Kidney (tissue), 14 donors: ENCODE data around the gene COL6A6. TPM values are rescaled to one million over a fixed set of nuclear protein-coding genes. Genes with fewer than 3 reads are reported as not detected.

Experiments used
- DNase-seq, 5 donors: peaks; one replicate each; pipeline ENCODE4 v3.0.0-alpha.2; 2013 to 2020
- FAIRE-seq: peaks from 2 replicates; lab custom pipeline; 2012; peaks lifted over from hg19 to GRCh38; lab: Jason Lieb, UNC
- H3K27ac ChIP-seq, 2 donors: one replicate each; pipeline ENCODE4 v1.7.0; 2013; ENCODE audit warnings: low read depth in 2 of 2, low read length in 2 of 2, inconsistent platforms in 1 of 2
- H3K27me3 ChIP-seq: one replicate; pipeline ENCODE4 v1.7.1; 2013; ENCODE audit warnings: low read length, inconsistent platforms; ENCODE audit not compliant: control insufficient read depth, insufficient read depth
- H3K36me3 ChIP-seq, 3 donors: one replicate each; pipeline versions ENCODE4 v1.7.0 to v1.7.1; 2013; ENCODE audit warnings: low read length in 3 of 3, control low read depth in 1 of 3, inconsistent platforms in 1 of 3; ENCODE audit not compliant: insufficient read depth in 3 of 3, control insufficient read depth in 2 of 3
- H3K4me1 ChIP-seq, 3 donors: one replicate each; pipeline versions ENCODE4 v1.7.0 to v1.7.1; 2013; ENCODE audit warnings: low read length in 3 of 3, inconsistent platforms in 1 of 3, low read depth in 1 of 3; ENCODE audit not compliant: control insufficient read depth in 2 of 3, insufficient read depth in 2 of 3
- H3K4me3 ChIP-seq, 3 donors: one replicate each; pipeline versions ENCODE4 v1.7.0 to v1.8.1; 2013; ENCODE audit warnings: low read length in 3 of 3, control low read depth in 1 of 3, inconsistent platforms in 1 of 3
- H3K9ac ChIP-seq, 3 donors: one replicate each; pipeline versions ENCODE4 v1.7.0 to v1.7.1; 2013; ENCODE audit warnings: low read length in 3 of 3, control low read depth in 1 of 3, inconsistent platforms in 1 of 3
- H3K9me3 ChIP-seq, 3 donors: one replicate each; pipeline versions ENCODE4 v1.7.0 to v1.7.1; 2013; ENCODE audit warnings: low read length in 3 of 3, control low read depth in 1 of 3, inconsistent platforms in 1 of 3; ENCODE audit not compliant: control insufficient read depth in 2 of 3, insufficient read depth in 1 of 3
- CTCF ChIP-seq: IDR thresholded peaks from 3 replicates; pipeline ENCODE4 v1.5.1; 2012; ENCODE audit warnings: mild to moderate bottlenecking, moderate library complexity, borderline replicate concordance; ENCODE audit not compliant: insufficient read depth; ENCODE audit errors: extremely low read depth
- intact Hi-C: fragments of 100-400 bp; cut with DNase I; formaldehyde crosslinking; loops from one replicate; pipeline ENCODE4 v1.11.1; 2022
- polyA plus RNA-seq: library from polyadenylated mRNA; stranded (reverse); fragments of 350-450 nt; fragmentation: Illumina TruSeq; extraction: RNeasy Lipid Tissue Mini Kit (QIAGEN cat#74804); gene quantifications from one replicate; pipeline ENCODE4 v1.2.3, GENCODE V29; 2014; ENCODE audit warnings: low read depth, low replicate concordance; ENCODE audit not compliant: insufficient read depth
- total RNA-seq: library from RNA; stranded (reverse); fragmentation: NEBNext Ultra II Directional; extraction: Animal tissue kit (Norgen Biotek cat#: 25700); gene quantifications from one replicate; pipeline ENCODE4 v1.2.1, GENCODE V29; 2021
- donor health status: control.
- donor health status: control.
- donor health status: control.
- donor health status: control.
- donor health status: control.
- donor health status: DM: yes; HTN: yes; CAD: no.
- donor health status: Normal renal cell carcinoma (clear cell type).

COL6A6 gene
- total and polyA plus RNA-seq, 2 donors from 2014 or later, result 0.25 TPM; not detected in 1

GRCh38 chr3:130522399-130522798, 5.4 kb downstream of the COL6A6 start:
- FAIRE-seq, result no peak
- intact Hi-C loops, result no loop called here
- no peaks in the 10 kb centered on the region for H3K4me1 ChIP-seq
- no peak overlapping the region for H3K9ac ChIP-seq
- H3K4me3 ChIP-seq, result no peak overlapping the region
- no peak for TF ChIP-seq CTCF
- H3K27me3 ChIP-seq, result no peaks in the 10 kb centered on the region
- DNase-seq, result no peak
- H3K9me3 ChIP-seq, result no peaks in the 10 kb centered on the region
- no peaks in the 10 kb centered on the region for H3K36me3 ChIP-seq
- no peak overlapping the region for H3K27ac ChIP-seq

- H3K27ac ChIP-seq, result no peak overlapping the region
- no peaks in the 10 kb centered on the region for H3K27me3 ChIP-seq
- FAIRE-seq (no peak), DNase-seq (no peak)
- TF ChIP-seq CTCF, result no peak
- H3K36me3 ChIP-seq, result no peaks in the 10 kb centered on the region
- no peaks in the 10 kb centered on the region for H3K4me1 ChIP-seq
- H3K9ac ChIP-seq, result no peak overlapping the region
- intact Hi-C loops, result no loop called here
- no peaks in the 10 kb centered on the region for H3K9me3 ChIP-seq
- no peak overlapping the region for H3K4me3 ChIP-seq
These were observed 10.4 kb downstream of the COL6A6 start for GRCh38 chr3:130527426-130527825.

GRCh38 chr3:130528120-130528519, 11.1 kb downstream of the COL6A6 start:
- no peak for TF ChIP-seq CTCF
- no peaks in the 10 kb centered on the region for H3K36me3 ChIP-seq
- H3K4me3 ChIP-seq, result no peak overlapping the region
- no peaks in the 10 kb centered on the region for H3K4me1 ChIP-seq
- DNase-seq, result no peak
- H3K27ac ChIP-seq, result no peak overlapping the region
- no peaks in the 10 kb centered on the region for H3K9me3 ChIP-seq
- no peak overlapping the region for H3K9ac ChIP-seq
- no peak for FAIRE-seq
- intact Hi-C loops, result no loop called here
- no peaks in the 10 kb centered on the region for H3K27me3 ChIP-seq
